NCI-H69 (cell line): ENCODE results near the gene S100A7A.
"Not testable (repeated sequence)": the region's sequence is repeated elsewhere in the genome, so short reads cannot be mapped to it uniquely, and the experiment has no call there.

Experiments
- DNase-seq: peaks from one replicate; lab custom pipeline; 2025; lab: John Stamatoyannopoulos, UW

The S100A7A gene

GRCh38 chr1:153395776-153396175 is 20.5 kb upstream of the S100A7A start:
- DNase-seq: no peak

GRCh38 chr1:153396461-153396860 is 19.9 kb upstream of the S100A7A start:
- DNase-seq: no peak

- DNase-seq: peak; percentile 64
Measured at GRCh38 chr1:153397051-153397923, 19.0 kb upstream of the S100A7A start.

- DNase-seq: no peak
Measured at GRCh38 chr1:153397924-153398651, 18.2 kb upstream of the S100A7A start.

- DNase-seq: no peak
Measured at GRCh38 chr1:153399401-153400055, 16.8 kb upstream of the S100A7A start.

- DNase-seq: peak; percentile 76
Measured at GRCh38 chr1:153400244-153400643, 16.1 kb upstream of the S100A7A start.

- DNase-seq: no peak
Measured at GRCh38 chr1:153401461-153401860, 14.9 kb upstream of the S100A7A start.

GRCh38 chr1:153402226-153402625 is 14.1 kb upstream of the S100A7A start:
- DNase-seq: no peak

GRCh38 chr1:153403421-153404085 is 12.8 kb upstream of the S100A7A start:
- DNase-seq: no peak

- no peak for DNase-seq
Measured at GRCh38 chr1:153404086-153404635, 12.2 kb upstream of the S100A7A start.

- DNase-seq: peak; percentile 50
Measured at GRCh38 chr1:153404768-153405167, 11.6 kb upstream of the S100A7A start.

GRCh38 chr1:153405825-153406599 is 10.3 kb upstream of the S100A7A start:
- DNase-seq: not testable (repeated sequence)

- not testable (repeated sequence) for DNase-seq
Measured at GRCh38 chr1:153407274-153407673, 9.0 kb upstream of the S100A7A start.

- DNase-seq: not testable (repeated sequence)
Measured at GRCh38 chr1:153413961-153414360, 2.4 kb upstream of the S100A7A start.

GRCh38 chr1:153417136-153417888 is 992 bp downstream of the S100A7A start:
- no peak for DNase-seq

GRCh38 chr1:153418758-153419435 is 2.6 kb downstream of the S100A7A start:
- DNase-seq: not testable (repeated sequence)

- peak; percentile 10 for DNase-seq
Measured at GRCh38 chr1:153419436-153419793, 3.1 kb downstream of the S100A7A start.

GRCh38 chr1:153420306-153420705 is 4.0 kb downstream of the S100A7A start:
- no peak for DNase-seq

- no peak for DNase-seq
Measured at GRCh38 chr1:153422450-153423068, 6.2 kb downstream of the S100A7A start.
